ENCODE data around the gene ARHGEF16. TPM values are rescaled to one million over a fixed set of nuclear protein-coding genes. Genes with fewer than 3 reads are reported as not detected.

Gene ARHGEF16
- total and polyA plus RNA-seq, 2 experiments from 2014 or later = 24.8 to 36.2 TPM

GRCh38 chr1:3503525-3503886 lies 49.0 kb downstream of the ARHGEF16 start:
- Histone ChIP-seq H3K27me3 (no peaks in the 10 kb centered on the region), H3K36me3 (replicated peaks; ENCODE audit: insufficient read depth, low read depth) (no peaks in the 10 kb centered on the region), H3K4me3 (no peak overlapping the region), H2AFZ (no peak overlapping the region), H4K20me1 (ENCODE audit: insufficient read depth, poor library complexity, severe bottlenecking) (no peaks in the 10 kb centered on the region), H3K79me2 (no peaks in the 10 kb centered on the region), H3K27ac (no peak overlapping the region), H3K4me2 (no peak overlapping the region), H3K4me1 (ENCODE audit: insufficient read depth) (no peaks in the 10 kb centered on the region), H3K9me3 (ENCODE audit: low read depth) (no peaks in the 10 kb centered on the region), H3K9me2 (replicated peaks; ENCODE audit: insufficient read depth) (no peaks in the 10 kb centered on the region)
- TF ChIP-seq CTCF (IDR thresholded peaks at IDR 0.05; ENCODE audit: poor library complexity) (no peak), EZH2phosphoT487 (IDR thresholded peaks at IDR 0.05; ENCODE audit: low read depth, severe bottlenecking, unreplicated experiment) (no peak), EZH2 (IDR thresholded peaks at IDR 0.05; ENCODE audit: borderline replicate concordance) (no peak)
- 88% methylated on average over 6 of the region's 8 CpGs for WGBS (ENCODE audit: low lambda C conversion rate, missing lambda C conversion rate)
- no peak for DNase-seq (ENCODE audit: low spot score)

- H3K9me3 ChIP-seq (ENCODE audit: low read depth) = no peaks in the 10 kb centered on the region
- H4K20me1 ChIP-seq (ENCODE audit: insufficient read depth, poor library complexity, severe bottlenecking) = no peaks in the 10 kb centered on the region
- 91% methylated on average over 24 of the region's 31 CpGs for WGBS (ENCODE audit: low lambda C conversion rate, missing lambda C conversion rate)
- H3K4me3 ChIP-seq = no peak overlapping the region
- no peak overlapping the region for H3K27ac ChIP-seq
- H2AFZ ChIP-seq = no peak overlapping the region
- DNase-seq (ENCODE audit: low spot score) = no peak
- no peak overlapping the region for H3K4me2 ChIP-seq
- no peaks in the 10 kb centered on the region for H3K79me2 ChIP-seq
- H3K9me2 ChIP-seq (replicated peaks; ENCODE audit: insufficient read depth) = no peaks in the 10 kb centered on the region
- H3K4me1 ChIP-seq (ENCODE audit: insufficient read depth) = no peaks in the 10 kb centered on the region
- no peaks in the 10 kb centered on the region for H3K36me3 ChIP-seq (replicated peaks; ENCODE audit: insufficient read depth, low read depth)
- TF ChIP-seq EZH2phosphoT487 (IDR thresholded peaks at IDR 0.05; ENCODE audit: low read depth, severe bottlenecking, unreplicated experiment) (no peak), CTCF (IDR thresholded peaks at IDR 0.05; ENCODE audit: poor library complexity) (no peak), EZH2 (IDR thresholded peaks at IDR 0.05; ENCODE audit: borderline replicate concordance) (no peak)
- H3K27me3 ChIP-seq = no peaks in the 10 kb centered on the region
These were observed 49.8 kb downstream of the ARHGEF16 start for GRCh38 chr1:3504151-3504821.

DNA sequence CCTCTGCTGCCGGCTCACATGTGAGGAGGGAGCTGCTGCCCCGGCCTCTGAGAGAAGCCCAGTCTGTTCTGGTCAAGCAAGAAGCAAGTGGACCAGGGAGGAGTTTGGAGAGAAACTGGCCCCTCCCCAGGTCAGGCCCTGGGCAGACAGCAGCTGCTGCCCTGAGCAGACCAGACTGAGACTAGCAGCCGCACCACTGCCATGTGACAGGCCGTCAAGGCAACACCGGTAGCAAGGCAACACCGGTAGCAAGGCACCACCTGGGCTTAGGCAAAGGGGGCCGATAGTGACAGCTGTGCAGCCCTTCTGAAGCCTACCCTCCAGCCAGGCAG lies 50.3 kb downstream of the ARHGEF16 start:
- Histone ChIP-seq H3K9me3 (ENCODE audit: low read depth) (no peaks in the 10 kb centered on the region), H2AFZ (no peak overlapping the region), H3K27me3 (no peaks in the 10 kb centered on the region), H3K9me2 (replicated peaks; ENCODE audit: insufficient read depth) (no peaks in the 10 kb centered on the region), H3K4me1 (ENCODE audit: insufficient read depth) (no peaks in the 10 kb centered on the region), H4K20me1 (ENCODE audit: insufficient read depth, poor library complexity, severe bottlenecking) (no peaks in the 10 kb centered on the region), H3K27ac (no peak overlapping the region), H3K4me2 (no peak overlapping the region), H3K4me3 (no peak overlapping the region), H3K36me3 (replicated peaks; ENCODE audit: insufficient read depth, low read depth) (no peaks in the 10 kb centered on the region), H3K79me2 (no peaks in the 10 kb centered on the region)
- DNase-seq (ENCODE audit: low spot score) = no peak
- TF ChIP-seq CTCF (IDR thresholded peaks at IDR 0.05; ENCODE audit: poor library complexity) (no peak), EZH2phosphoT487 (IDR thresholded peaks at IDR 0.05; ENCODE audit: low read depth, severe bottlenecking, unreplicated experiment) (no peak), EZH2 (IDR thresholded peaks at IDR 0.05; ENCODE audit: borderline replicate concordance) (no peak)
- WGBS (ENCODE audit: low lambda C conversion rate, missing lambda C conversion rate) = 88% methylated on average over 7 of the region's 7 CpGs
